Transverse colon (tissue), 3 donors: ENCODE results near the gene TUBB2B.

ENCODE experiments used
- EP300 ChIP-seq: sonication (generic); formaldehyde crosslinking; IDR thresholded peaks from one replicate; pipeline ENCODE4 v1.6.1; 2017; ENCODE audit warnings: antibody characterized with exemption, low read depth
- TF ChIP-seq, protein P1 (sequence below), 5 experiments: fragments of 200-600 bp in 3 of 5; fragments of 450-650 bp in 2 of 5; sonication (generic) in 3 of 5; IDR thresholded peaks; 1 replicate in 2 of 5; 2 replicates in 3 of 5; pipeline ENCODE4 v1.5.1; 2016 to 2017; ENCODE audit warnings: antibody characterized with exemption in 5 of 5, inconsistent platforms in 3 of 5, mild to moderate bottlenecking in 2 of 5, moderate library complexity in 1 of 5

- TF ChIP-seq, protein P1, sequence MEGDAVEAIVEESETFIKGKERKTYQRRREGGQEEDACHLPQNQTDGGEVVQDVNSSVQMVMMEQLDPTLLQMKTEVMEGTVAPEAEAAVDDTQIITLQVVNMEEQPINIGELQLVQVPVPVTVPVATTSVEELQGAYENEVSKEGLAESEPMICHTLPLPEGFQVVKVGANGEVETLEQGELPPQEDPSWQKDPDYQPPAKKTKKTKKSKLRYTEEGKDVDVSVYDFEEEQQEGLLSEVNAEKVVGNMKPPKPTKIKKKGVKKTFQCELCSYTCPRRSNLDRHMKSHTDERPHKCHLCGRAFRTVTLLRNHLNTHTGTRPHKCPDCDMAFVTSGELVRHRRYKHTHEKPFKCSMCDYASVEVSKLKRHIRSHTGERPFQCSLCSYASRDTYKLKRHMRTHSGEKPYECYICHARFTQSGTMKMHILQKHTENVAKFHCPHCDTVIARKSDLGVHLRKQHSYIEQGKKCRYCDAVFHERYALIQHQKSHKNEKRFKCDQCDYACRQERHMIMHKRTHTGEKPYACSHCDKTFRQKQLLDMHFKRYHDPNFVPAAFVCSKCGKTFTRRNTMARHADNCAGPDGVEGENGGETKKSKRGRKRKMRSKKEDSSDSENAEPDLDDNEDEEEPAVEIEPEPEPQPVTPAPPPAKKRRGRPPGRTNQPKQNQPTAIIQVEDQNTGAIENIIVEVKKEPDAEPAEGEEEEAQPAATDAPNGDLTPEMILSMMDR (IDR thresholded peaks at IDR 0.05), result no peak
- no peak for TF ChIP-seq EP300
Observed at GRCh38 chr6:3190056-3190455, 37.4 kb downstream of the TUBB2B start.
